Sigmoid colon (tissue), 4 donors: ENCODE data around the gene ADD1.

Experiments
- EP300 ChIP-seq, 4 donors: sonication (generic); formaldehyde crosslinking; IDR thresholded peaks; one replicate each; pipeline ENCODE4 v1.6.1; 2017; ENCODE audit warnings: antibody characterized with exemption in 4 of 4
- POLR2A ChIP-seq, 2 donors: fragments of 450-650 bp; IDR thresholded peaks; one replicate each; pipeline ENCODE4 v1.6.1; 2016; ENCODE audit warnings: antibody characterized with exemption in 2 of 2, mild to moderate bottlenecking in 2 of 2, moderate library complexity in 2 of 2
- POLR2AphosphoS5 ChIP-seq, 4 donors: sonication (generic); formaldehyde crosslinking; IDR thresholded peaks; one replicate each; pipeline ENCODE4 v1.6.1; 2017; ENCODE audit warnings: antibody characterized with exemption in 4 of 4
- TF ChIP-seq, protein P1 (sequence below), 4 experiments: fragments of 450-650 bp in 3 of 4; fragments of 200-600 bp in 1 of 4; IDR thresholded peaks; one replicate each; pipeline ENCODE4 v1.5.1; 2016 to 2019; ENCODE audit warnings: antibody characterized with exemption in 4 of 4, mild to moderate bottlenecking in 3 of 4, moderate library complexity in 2 of 4

DNA sequence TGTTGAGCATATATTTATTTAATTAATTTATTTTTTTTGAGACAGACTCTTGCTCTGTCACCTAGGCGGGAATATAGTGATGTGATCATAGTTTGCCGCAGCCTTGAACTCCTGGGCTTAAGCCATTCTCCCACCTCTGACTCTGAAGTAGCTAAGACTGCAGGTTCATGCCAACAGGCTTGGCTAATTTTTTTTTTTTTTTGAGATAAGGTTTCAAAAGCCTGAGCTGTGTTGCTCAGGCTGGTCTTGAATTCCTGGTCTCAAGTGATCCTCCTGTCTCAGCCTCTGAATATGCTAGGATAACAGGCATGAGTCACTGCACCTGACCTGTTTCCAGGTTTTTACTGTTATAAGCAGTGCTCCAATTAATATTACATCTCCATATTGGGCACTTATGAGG lies 4.8 kb downstream of the ADD1 start:
- TF ChIP-seq, protein P1, sequence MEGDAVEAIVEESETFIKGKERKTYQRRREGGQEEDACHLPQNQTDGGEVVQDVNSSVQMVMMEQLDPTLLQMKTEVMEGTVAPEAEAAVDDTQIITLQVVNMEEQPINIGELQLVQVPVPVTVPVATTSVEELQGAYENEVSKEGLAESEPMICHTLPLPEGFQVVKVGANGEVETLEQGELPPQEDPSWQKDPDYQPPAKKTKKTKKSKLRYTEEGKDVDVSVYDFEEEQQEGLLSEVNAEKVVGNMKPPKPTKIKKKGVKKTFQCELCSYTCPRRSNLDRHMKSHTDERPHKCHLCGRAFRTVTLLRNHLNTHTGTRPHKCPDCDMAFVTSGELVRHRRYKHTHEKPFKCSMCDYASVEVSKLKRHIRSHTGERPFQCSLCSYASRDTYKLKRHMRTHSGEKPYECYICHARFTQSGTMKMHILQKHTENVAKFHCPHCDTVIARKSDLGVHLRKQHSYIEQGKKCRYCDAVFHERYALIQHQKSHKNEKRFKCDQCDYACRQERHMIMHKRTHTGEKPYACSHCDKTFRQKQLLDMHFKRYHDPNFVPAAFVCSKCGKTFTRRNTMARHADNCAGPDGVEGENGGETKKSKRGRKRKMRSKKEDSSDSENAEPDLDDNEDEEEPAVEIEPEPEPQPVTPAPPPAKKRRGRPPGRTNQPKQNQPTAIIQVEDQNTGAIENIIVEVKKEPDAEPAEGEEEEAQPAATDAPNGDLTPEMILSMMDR (IDR thresholded peaks at IDR 0.05): no peak
- TF ChIP-seq POLR2AphosphoS5 (IDR thresholded peaks at IDR 0.05) (no peak), POLR2A (IDR thresholded peaks at IDR 0.05) (no peak), EP300 (IDR thresholded peaks at IDR 0.05) (no peak)
